HTR-8/SVneo (cell line): ENCODE results near the gene ARHGEF5.

Source experiments
- DNase-seq: peaks from one replicate; pipeline ENCODE4 v3.0.0; 2011; ENCODE audit warnings: low spot score, mixed read lengths; ENCODE audit not compliant: insufficient read length
- FAIRE-seq: peaks from 2 replicates; lab custom pipeline; 2011; peaks lifted over from hg19 to GRCh38; lab: Jason Lieb, UNC

The ARHGEF5 gene

GRCh38 chr7:144378651-144379050 lies 23.4 kb downstream of the ARHGEF5 start:
- FAIRE-seq, result no peak
- no peak for DNase-seq

DNA sequence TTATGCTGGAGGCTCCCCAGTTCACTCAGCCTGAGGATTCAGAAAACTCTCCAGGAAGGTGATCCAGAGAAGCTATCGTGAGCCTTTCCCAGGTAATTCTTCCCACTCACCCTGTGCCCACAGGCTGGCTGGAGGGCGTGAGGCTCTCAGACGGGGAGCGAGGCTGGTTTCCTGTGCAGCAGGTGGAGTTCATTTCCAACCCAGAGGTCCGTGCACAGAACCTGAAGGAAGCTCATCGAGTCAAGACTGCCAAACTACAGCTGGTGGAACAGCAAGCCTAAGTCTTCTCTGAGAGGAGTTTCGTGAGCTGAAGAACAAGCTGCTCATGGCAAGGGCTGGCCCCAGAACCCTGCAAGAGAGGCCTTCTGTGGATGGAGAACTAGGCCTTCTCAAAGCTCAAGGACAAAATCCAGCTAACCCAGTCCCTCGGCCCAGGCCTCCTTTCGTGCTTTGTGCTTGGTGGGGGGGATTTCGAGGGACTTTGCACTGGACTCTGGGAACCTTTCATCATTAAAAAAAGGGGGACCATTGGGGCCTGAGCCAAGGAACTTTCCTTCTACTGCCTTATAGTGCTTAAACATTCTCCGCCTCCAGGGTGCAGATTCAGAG lies 24.7 kb downstream of the ARHGEF5 start:
- DNase-seq (no peak), FAIRE-seq (no peak)

DNA sequence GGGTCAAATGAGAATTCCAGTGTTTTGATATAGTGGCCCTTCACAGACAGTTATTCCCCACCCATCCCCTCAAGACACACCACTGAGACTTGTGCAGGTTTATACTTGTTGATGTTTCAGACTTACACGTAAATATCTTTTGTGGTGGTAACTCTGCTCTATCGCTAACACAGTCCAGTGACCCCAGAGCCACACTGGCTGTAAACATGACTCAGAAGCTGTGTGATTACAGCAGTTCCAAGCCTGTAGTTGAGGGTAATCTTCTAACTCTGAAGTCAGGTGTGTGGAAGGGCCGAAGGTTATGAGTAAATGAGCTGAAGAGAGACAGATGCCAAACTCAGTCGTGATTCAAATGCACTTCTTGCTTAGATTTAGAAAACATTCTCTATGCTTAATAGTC lies 28.9 kb downstream of the ARHGEF5 start:
- FAIRE-seq, result no peak
- no peak for DNase-seq

- DNase-seq (no peak), FAIRE-seq (no peak)
These were observed 29.5 kb downstream of the ARHGEF5 start for GRCh38 chr7:144384555-144385245.

GRCh38 chr7:144386741-144387140 lies 31.5 kb downstream of the ARHGEF5 start:
- no peak for DNase-seq
- no peak for FAIRE-seq

GRCh38 chr7:144388950-144389349 lies 33.7 kb downstream of the ARHGEF5 start:
- DNase-seq (no peak), FAIRE-seq (no peak)

- FAIRE-seq, result no peak
These were observed 35.3 kb downstream of the ARHGEF5 start for GRCh38 chr7:144390481-144390880.

DNA sequence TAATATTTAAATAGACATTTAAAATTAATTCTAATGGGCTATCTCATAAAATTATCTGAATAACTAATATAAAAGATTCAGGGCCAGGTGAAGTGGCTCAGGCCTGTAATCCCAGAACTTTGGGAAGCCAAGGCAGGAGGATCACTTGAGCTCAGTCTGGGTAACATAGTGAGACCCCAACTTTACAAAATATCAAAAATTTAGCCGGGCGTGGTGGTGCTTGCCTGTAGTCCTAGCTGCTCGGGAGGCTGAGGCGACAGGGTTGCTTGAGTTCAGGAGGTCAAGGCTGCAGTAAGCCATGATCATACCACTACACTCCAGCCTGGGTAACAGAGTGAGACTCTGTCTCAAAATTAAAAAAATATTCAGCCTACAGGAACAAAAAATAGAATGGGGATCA lies 35.8 kb downstream of the ARHGEF5 start:
- no peak for FAIRE-seq
- no peak for DNase-seq

More at GRCh38 chr7:144390481-144390880, 35.3 kb downstream of the ARHGEF5 start:
- DNase-seq, result no peak

- no peak for FAIRE-seq
- DNase-seq, result peak; percentile 40
These were observed 36.6 kb downstream of the ARHGEF5 start for GRCh38 chr7:144391823-144392255.

DNA sequence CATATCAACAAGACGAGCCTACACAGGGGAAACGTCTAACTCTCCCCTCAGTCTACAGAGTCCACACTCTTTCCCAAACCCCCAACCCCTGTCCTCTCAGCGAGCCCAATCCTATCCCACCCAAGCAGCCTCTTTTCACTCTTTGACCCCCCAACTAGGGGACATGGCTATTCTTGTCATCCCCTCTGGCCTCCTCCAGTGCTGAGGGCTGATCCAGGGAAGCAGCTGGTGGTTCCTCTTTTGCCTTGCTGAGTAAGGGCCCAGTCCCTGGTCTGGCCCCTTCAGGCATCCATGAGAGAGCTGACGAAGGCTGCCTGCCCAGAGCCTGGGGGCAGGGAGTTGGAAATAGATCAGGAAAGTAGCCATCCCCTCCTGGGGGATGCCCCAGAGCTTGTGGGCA lies 41.9 kb downstream of the ARHGEF5 start:
- DNase-seq, result no peak
- no peak for FAIRE-seq

GRCh38 chr7:144398291-144398690 lies 43.1 kb downstream of the ARHGEF5 start:
- DNase-seq, result no peak

DNA sequence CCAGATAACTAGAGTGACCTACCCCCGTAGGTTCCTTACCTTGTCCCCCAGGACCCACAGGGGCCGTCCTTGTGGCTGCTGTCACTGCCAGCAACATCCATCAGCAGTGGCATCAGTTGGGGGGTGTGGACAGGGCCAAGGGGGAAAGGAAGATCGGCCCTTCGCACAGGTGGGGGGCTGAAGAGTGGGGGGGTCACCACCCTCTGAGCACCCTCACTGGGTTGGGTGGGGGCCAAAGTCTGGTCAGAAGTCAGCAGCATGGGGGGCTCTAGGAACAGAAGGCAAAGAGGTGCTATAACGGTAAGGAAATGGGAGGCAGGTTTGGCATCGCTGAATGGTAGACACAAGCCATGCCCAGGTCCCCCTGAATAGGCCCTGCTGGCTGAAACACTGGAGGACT lies 43.7 kb downstream of the ARHGEF5 start:
- DNase-seq (no peak), FAIRE-seq (no peak)

More at GRCh38 chr7:144398291-144398690, 43.1 kb downstream of the ARHGEF5 start:
- FAIRE-seq, result no peak

GRCh38 chr7:144399946-144400345 lies 44.7 kb downstream of the ARHGEF5 start:
- DNase-seq (no peak), FAIRE-seq (no peak)

DNA sequence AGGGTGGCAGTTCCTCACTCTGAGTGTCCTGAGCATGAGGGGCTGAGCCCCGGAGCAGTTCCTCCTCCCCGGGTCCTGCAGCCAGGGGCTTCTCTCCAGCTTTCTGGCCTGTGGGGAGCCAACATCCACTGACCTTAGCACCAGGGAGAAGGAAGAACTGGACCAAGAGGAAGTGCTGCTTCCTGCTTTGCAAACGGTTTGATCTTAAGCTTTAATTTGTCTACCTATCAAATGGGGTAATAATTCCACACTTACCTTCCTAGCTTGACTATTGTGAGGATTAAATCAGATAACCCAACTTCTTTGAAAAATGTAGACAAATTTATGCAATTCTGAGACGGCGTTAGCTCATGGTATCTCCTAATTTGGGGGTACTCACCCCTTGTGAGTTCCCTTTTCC lies 46.3 kb downstream of the ARHGEF5 start:
- DNase-seq, result no peak
- no peak for FAIRE-seq

- FAIRE-seq (no peak), DNase-seq (no peak)
These were observed 47.9 kb downstream of the ARHGEF5 start for GRCh38 chr7:144403102-144403501.

DNA sequence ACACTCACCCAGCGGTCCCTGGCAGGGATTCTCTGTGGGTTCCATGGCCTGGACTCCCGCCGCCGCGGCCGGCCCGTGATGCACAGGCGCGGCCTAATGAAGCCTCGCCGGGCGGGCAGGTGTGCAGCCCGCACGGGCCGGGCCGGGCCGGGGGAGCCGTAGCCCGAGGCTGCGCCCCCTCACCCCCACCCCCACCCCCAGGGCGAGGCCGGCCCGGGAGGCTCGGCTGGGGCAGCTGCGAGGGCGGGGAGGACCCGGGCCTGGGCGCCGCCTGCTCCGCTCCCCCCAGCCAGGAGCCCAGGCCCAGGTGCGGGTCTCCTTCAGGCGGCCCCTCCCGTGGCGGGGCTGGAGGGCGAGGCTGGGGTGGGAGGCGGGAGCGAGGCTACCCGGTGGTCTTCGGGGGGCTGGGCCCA lies 48.5 kb downstream of the ARHGEF5 start, which contains the start of gene NOBOX:
Gene NOBOX (minus strand): TSS at position 45 of the 413 bp plus-strand sequence.
- FAIRE-seq, result no peak

DNA sequence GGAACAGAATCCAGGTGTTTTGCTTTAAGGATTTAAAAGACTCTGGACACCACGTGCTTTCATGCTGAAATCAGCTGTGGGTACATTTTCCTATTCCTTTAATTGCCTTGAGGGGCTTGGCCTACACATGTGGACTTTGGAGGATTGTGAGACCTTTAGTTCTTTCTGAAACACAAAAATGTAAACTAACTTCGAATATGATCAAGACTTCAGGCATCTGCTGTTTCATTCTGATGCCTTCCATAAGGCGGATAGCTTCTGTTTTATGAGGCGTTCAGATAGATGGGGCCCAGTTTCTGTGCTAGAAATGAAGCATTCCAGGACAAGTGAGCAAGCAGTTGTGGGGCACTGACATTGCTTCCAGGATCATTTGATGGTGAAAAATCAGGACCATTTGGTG lies 49.7 kb downstream of the ARHGEF5 start:
- no peak for DNase-seq
- no peak for FAIRE-seq

More for the DNA sequence above, 48.5 kb downstream of the ARHGEF5 start, which contains the start of gene NOBOX:
- DNase-seq, result no peak

DNA sequence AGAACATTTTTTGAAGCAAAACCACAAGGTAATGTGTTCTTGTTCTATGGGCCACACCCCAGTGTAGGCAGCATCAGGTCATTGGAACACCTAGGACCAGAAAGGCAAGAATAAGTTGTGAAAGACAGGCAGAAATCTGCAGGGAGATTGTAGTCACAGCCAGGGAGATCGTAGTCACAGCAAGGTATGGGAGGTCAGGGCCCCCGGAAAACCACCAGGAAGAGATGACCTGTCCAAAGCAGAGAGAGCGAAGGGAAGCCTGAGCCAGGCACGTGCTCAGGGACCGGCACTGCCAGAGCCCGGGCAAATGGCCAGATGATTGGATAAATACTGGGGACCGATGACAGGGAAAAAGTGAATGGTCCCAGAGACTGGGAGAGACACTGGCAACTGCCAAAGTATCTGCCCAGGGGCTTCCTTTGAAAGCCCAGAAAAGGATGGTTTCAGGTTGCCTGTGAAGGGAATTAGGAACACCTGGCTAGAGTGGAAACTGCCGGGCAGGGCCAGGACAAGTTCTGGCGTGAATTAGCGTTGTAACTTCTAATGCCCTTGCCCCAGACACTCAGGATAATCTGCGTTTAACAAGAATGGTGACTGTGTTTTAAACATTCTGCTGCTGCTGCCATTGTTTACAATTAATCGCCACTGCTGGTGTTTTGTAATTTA lies 52.2 kb downstream of the ARHGEF5 start:
- DNase-seq (no peak), FAIRE-seq (no peak)

DNA sequence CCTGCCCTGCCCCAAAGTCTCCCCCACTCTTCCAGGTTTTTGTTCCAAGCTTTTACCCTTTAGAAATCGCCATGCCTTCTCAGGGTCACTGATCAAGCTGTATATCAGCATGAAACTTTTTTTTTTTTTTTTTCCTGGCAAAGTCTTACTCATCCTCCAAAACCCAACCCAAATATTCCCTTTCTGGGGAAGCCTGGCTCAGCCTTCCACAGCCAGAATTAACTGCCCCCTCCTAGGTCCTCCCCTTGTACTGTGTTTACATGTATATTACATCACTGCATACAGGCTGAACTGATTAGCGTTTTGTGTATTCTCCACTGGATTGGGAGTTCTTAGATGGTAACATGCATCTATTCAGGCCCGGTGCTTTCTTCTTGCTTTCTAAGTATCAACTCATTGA lies 52.9 kb downstream of the ARHGEF5 start:
- DNase-seq (no peak), FAIRE-seq (no peak)

- no peak for FAIRE-seq
- no peak for DNase-seq
These were observed 55.2 kb downstream of the ARHGEF5 start for GRCh38 chr7:144410441-144410840.

- DNase-seq (no peak), FAIRE-seq (no peak)
These were observed 59.6 kb downstream of the ARHGEF5 start for GRCh38 chr7:144414815-144415214.
